ENCODE data around the gene ASTN2.

The ASTN2 gene

GRCh38 chr9:117296453-117296852, 118.4 kb downstream of the ASTN2 start:
- no peak for DNase-seq

- DNase-seq, result no peak
Observed at GRCh38 chr9:117293206-117294114, 121.4 kb downstream of the ASTN2 start.

GRCh38 chr9:117290856-117291622, 123.8 kb downstream of the ASTN2 start:
- DNase-seq, result no peak

GRCh38 chr9:117290306-117290840, 124.5 kb downstream of the ASTN2 start:
- DNase-seq, result no peak

GRCh38 chr9:117286245-117286644, 128.6 kb downstream of the ASTN2 start:
- DNase-seq, result no peak

GRCh38 chr9:117284414-117284813, 130.4 kb downstream of the ASTN2 start:
- no peak for DNase-seq

- DNase-seq, result no peak
Observed at GRCh38 chr9:117282541-117282940, 132.3 kb downstream of the ASTN2 start.

- DNase-seq, result peak; percentile 18
Observed at GRCh38 chr9:117278471-117279035, 136.3 kb downstream of the ASTN2 start.

GRCh38 chr9:117278020-117278419, 136.8 kb downstream of the ASTN2 start:
- no peak for DNase-seq

GRCh38 chr9:117276444-117276843, 138.4 kb downstream of the ASTN2 start:
- DNase-seq, result no peak

- DNase-seq, result no peak
Observed at GRCh38 chr9:117273612-117274011, 141.2 kb downstream of the ASTN2 start.

GRCh38 chr9:117268847-117269446, 145.9 kb downstream of the ASTN2 start:
- no peak for DNase-seq

- DNase-seq, result no peak
Observed at GRCh38 chr9:117266855-117267497, 147.9 kb downstream of the ASTN2 start.

- DNase-seq, result no peak
Observed at GRCh38 chr9:117265253-117265652, 149.6 kb downstream of the ASTN2 start.

GRCh38 chr9:117258184-117258866, 156.5 kb downstream of the ASTN2 start:
- DNase-seq, result no peak

- DNase-seq, result no peak
Observed at GRCh38 chr9:117253261-117253660, 161.6 kb downstream of the ASTN2 start.

GRCh38 chr9:117250610-117251215, 164.1 kb downstream of the ASTN2 start:
- DNase-seq, result no peak

- DNase-seq, result no peak
Observed at GRCh38 chr9:117249799-117250198, 165.1 kb downstream of the ASTN2 start.

GRCh38 chr9:117247266-117247665, 167.6 kb downstream of the ASTN2 start:
- no peak for DNase-seq

GRCh38 chr9:117245175-117245829, 169.6 kb downstream of the ASTN2 start:
- no peak for DNase-seq

- no peak for DNase-seq
Observed at GRCh38 chr9:117242082-117242481, 172.8 kb downstream of the ASTN2 start.

Measured in NCI-H2081 treated with DMSO at 0.1 percent for 48 hours (cell line).